Measurements from ENCODE around the gene ADD1. TPM values are rescaled to one million over a fixed set of nuclear protein-coding genes. Genes with fewer than 3 reads are reported as not detected.

ADD1 gene
- total RNA-seq, 4 donors from 2014 or later = 155 to 269 (median 177) TPM

GRCh38 chr4:2927696-2928075 lies 84.0 kb downstream of the ADD1 start:
- no peak for DNase-seq (ENCODE audit: low spot score)
- TF ChIP-seq, protein P1, sequence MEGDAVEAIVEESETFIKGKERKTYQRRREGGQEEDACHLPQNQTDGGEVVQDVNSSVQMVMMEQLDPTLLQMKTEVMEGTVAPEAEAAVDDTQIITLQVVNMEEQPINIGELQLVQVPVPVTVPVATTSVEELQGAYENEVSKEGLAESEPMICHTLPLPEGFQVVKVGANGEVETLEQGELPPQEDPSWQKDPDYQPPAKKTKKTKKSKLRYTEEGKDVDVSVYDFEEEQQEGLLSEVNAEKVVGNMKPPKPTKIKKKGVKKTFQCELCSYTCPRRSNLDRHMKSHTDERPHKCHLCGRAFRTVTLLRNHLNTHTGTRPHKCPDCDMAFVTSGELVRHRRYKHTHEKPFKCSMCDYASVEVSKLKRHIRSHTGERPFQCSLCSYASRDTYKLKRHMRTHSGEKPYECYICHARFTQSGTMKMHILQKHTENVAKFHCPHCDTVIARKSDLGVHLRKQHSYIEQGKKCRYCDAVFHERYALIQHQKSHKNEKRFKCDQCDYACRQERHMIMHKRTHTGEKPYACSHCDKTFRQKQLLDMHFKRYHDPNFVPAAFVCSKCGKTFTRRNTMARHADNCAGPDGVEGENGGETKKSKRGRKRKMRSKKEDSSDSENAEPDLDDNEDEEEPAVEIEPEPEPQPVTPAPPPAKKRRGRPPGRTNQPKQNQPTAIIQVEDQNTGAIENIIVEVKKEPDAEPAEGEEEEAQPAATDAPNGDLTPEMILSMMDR (IDR thresholded peaks at IDR 0.05) = no peak
- ATAC-seq (ENCODE audit: low FRiP score) = no peak

DNA sequence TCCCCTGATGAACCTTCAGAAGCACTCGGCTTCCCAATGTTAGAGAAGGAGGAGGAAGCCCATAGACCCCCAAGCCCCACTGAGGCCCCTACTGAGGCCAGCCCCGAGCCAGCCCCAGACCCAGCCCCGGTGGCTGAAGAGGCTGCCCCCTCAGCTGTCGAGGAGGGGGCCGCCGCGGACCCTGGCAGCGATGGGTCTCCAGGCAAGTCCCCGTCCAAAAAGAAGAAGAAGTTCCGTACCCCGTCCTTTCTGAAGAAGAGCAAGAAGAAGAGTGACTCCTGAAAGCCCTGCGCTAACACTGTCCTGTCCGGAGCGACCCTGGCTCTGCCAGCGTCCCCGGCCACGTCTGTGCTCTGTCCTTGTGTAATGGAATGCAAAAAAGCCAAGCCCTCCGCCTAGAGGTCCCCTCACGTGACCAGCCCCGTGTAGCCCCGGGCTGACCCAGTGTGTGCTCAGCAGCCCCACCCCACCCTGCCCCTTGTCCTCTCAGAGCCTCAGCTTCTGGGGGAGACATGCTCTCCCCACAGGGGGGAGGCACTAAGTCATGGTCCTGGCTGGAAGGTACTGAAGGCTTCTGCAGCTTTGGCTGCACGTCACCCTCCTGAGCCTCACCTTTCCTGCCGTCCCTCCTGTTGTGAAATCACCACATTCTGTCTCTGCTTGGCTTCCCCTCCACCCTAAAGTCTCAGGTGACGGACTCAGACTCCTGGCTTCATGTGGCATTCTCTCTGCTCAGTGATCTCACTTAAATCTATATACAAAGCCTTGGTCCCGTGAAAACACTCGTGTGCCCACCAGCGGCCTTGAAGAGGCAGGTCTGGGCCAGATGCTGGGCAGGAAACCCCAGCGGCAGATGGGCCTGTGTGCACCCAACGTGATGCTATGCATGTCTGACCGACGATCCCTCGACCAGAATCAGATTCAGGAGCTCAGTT lies 84.9 kb downstream of the ADD1 start:
- ATAC-seq (ENCODE audit: low FRiP score) (no peak), DNase-seq (ENCODE audit: low spot score) (no peak)
- TF ChIP-seq, protein P1 (IDR thresholded peaks at IDR 0.05) = no peak

DNA sequence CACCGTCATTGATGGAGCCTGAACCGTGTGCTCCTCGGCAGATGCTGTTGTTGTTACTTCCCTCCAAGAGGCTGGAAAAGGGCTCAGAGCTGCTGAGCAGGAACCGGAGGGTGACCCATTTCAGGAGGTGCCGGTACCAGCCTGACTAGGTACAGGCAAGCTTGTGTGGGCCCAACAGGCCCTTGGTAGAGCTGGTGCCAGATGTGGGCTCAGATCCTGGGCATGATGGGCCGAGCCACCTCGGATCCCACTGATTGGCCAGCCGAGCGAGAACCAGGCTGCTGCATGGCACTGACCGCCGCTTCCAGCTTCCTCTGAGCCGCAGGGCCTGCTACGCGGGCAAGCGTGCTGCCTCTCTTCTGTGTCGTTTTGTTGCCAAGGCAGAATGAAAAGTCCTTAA lies 85.8 kb downstream of the ADD1 start:
- DNase-seq (ENCODE audit: low spot score) = no peak
- ATAC-seq (ENCODE audit: low FRiP score) = no peak
- TF ChIP-seq, protein P1 (IDR thresholded peaks at IDR 0.05) = no peak

- ATAC-seq (ENCODE audit: low FRiP score) (no peak), DNase-seq (ENCODE audit: low spot score) (no peak)
- TF ChIP-seq, protein P1 (IDR thresholded peaks at IDR 0.05) = no peak
These were observed 86.6 kb downstream of the ADD1 start for GRCh38 chr4:2930135-2930757.

GRCh38 chr4:2930758-2931511 lies 87.3 kb downstream of the ADD1 start:
- ATAC-seq (ENCODE audit: low FRiP score) = no peak
- TF ChIP-seq, protein P1 (IDR thresholded peaks at IDR 0.05) = no peak

GRCh38 chr4:2931512-2932301 lies 88.1 kb downstream of the ADD1 start:
- TF ChIP-seq, protein P1 (IDR thresholded peaks at IDR 0.05) = no peak
- no peak for DNase-seq (ENCODE audit: low spot score)
- no peak for ATAC-seq (ENCODE audit: low FRiP score)

More at GRCh38 chr4:2930758-2931511, 87.3 kb downstream of the ADD1 start:
- DNase-seq (ENCODE audit: low spot score) = no peak
